K562 (cell line): ENCODE results near the gene JUP. TPM values are rescaled to one million over a fixed set of nuclear protein-coding genes. Genes with fewer than 3 reads are reported as not detected.

ENCODE experiments used
- ATAC-seq: fragments of 200-7000 bp; cut with Tn5 transposase; 3 replicates; pipeline ENCODE4 v1.9.1; 2020; ENCODE audit warnings: moderate library complexity
- BruUV-seq: library from RNA; stranded (reverse); fragments of 400-500 nt; replicated peaks from 2 replicates; lab custom pipeline; 2021; lab: Mats Ljungman, UMichigan
- CTCF ChIA-PET: fragments of 300-600 bp; formaldehyde crosslinking; extraction: SDS; loops from one replicate; lab custom pipeline; 2021; ENCODE audit warnings: low intra/inter-chr PET ratio; lab: Yijun Ruan, JAX
- POLR2A ChIA-PET: fragments of 300-600, 350-650 bp; sonication (Branson Sonifier 250); formaldehyde crosslinking; extraction: SDS; loops from one replicate; lab custom pipeline; 2021; ENCODE audit warnings: antibody characterized with exemption, inconsistent platforms; lab: Yijun Ruan, JAX
- DNase-seq, 4 experiments: peaks; one replicate each; pipeline versions ENCODE4 v3.0.0 to v3.0.0-alpha.2; 2011 to 2018; ENCODE audit warnings: low spot score in 3 of 4, mixed read lengths in 3 of 4; ENCODE audit errors: extremely low read depth in 1 of 4
- FAIRE-seq: peaks from 2 replicates; lab custom pipeline; 2011; peaks lifted over from hg19 to GRCh38; lab: Jason Lieb, UNC
- H2AFZ ChIP-seq: 2 replicates; pipeline ENCODE4 v1.6.0; 2011; ENCODE audit warnings: low read depth, low read length, control low read depth, inconsistent platforms
- H3K27ac ChIP-seq: fragments of 200-600 bp; 3 replicates; pipeline ENCODE4 v1.8.0; 2011; ENCODE audit warnings: low read depth, mild to moderate bottlenecking, control low read depth, inconsistent platforms, low read length, moderate library complexity, mixed read lengths; ENCODE audit errors: extremely low read depth
- H3K27me3 ChIP-seq, 2 experiments: fragments of 300-600 bp in 1 of 2; 2 replicates in 1 of 2; 3 replicates in 1 of 2; pipeline versions ENCODE4 v1.6.0 to v1.8.0; 2011; ENCODE audit warnings: inconsistent platforms in 2 of 2, low read length in 2 of 2, mild to moderate bottlenecking in 1 of 2, mixed read lengths in 1 of 2, moderate library complexity in 1 of 2; ENCODE audit not compliant: control insufficient read depth in 2 of 2, insufficient read depth in 2 of 2
- H3K36me3 ChIP-seq: fragments of 300-600 bp; 3 replicates; pipeline ENCODE4 v1.8.0; 2011; ENCODE audit warnings: mild to moderate bottlenecking, low read length, inconsistent platforms; ENCODE audit not compliant: control insufficient read depth, insufficient read depth
- H3K4me1 ChIP-seq, 2 experiments: fragments of 200-600 bp in 1 of 2; replicated peaks in 1 of 2; 2 replicates in 1 of 2; 3 replicates in 1 of 2; pipeline versions ENCODE4 v1.5.1 to v1.8.0; 2011; ENCODE audit warnings: inconsistent platforms in 2 of 2, low read length in 2 of 2, mild to moderate bottlenecking in 1 of 2, mixed read lengths in 1 of 2, moderate library complexity in 1 of 2; ENCODE audit not compliant: control insufficient read depth in 2 of 2, insufficient read depth in 2 of 2
- H3K4me2 ChIP-seq: 2 replicates; pipeline ENCODE4 v1.6.1; 2011; ENCODE audit warnings: low read length, control low read depth, inconsistent platforms, mixed read lengths; ENCODE audit not compliant: insufficient read depth
- H3K4me3 ChIP-seq: fragments of 200-600 bp; sonication (generic), shearing (Covaris generic); 2 replicates; pipeline ENCODE4 v1.5.1; 2016; ENCODE audit warnings: control low read depth, inconsistent platforms
- H3K79me2 ChIP-seq: fragments of 200-600 bp; 3 replicates; pipeline ENCODE4 v1.8.0; 2011; ENCODE audit warnings: low read length, inconsistent platforms; ENCODE audit not compliant: control insufficient read depth, insufficient read depth
- H3K9ac ChIP-seq, 2 experiments: 2 replicates each; pipeline versions ENCODE4 v1.6.0 to v1.6.1; 2011; ENCODE audit warnings: low read depth in 2 of 2, low read length in 2 of 2, control low read depth in 1 of 2, inconsistent platforms in 1 of 2, mild to moderate bottlenecking in 1 of 2, mixed read lengths in 1 of 2; ENCODE audit not compliant: insufficient read depth in 1 of 2
- H3K9me1 ChIP-seq: one replicate; pipeline ENCODE4 v1.6.0; 2011; ENCODE audit warnings: inconsistent platforms, mild to moderate bottlenecking, low read length, moderate library complexity; ENCODE audit not compliant: control insufficient read depth, insufficient read depth
- H3K9me3 ChIP-seq: replicated peaks from 2 replicates; pipeline ENCODE4 v1.5.1; 2011; ENCODE audit warnings: low read depth, low read length, inconsistent platforms; ENCODE audit not compliant: control insufficient read depth, insufficient read depth
- H4K20me1 ChIP-seq: replicated peaks from 2 replicates; pipeline ENCODE4 v1.6.1; 2011; ENCODE audit warnings: low read length, inconsistent platforms, mixed read lengths; ENCODE audit not compliant: control insufficient read depth, insufficient read depth
- ATF7 ChIP-seq: fragments of 450-650 bp; IDR thresholded peaks from 2 replicates; pipeline ENCODE4 v1.7.1; 2014; ENCODE audit warnings: mild to moderate bottlenecking, moderate library complexity
- EZH2 ChIP-seq: IDR thresholded peaks from 2 replicates; pipeline ENCODE4 v1.6.1; 2012; ENCODE audit warnings: low read depth, mild to moderate bottlenecking, inconsistent platforms, low read length, borderline replicate concordance
- FOXK2 ChIP-seq, 2 experiments: fragments of 450-650 bp; IDR thresholded peaks in 1 of 2; conservative IDR thresholded peaks in 1 of 2; 2 replicates each; pipeline ENCODE4 v1.6.1; 2016; ENCODE audit warnings: low read depth in 2 of 2, mild to moderate bottlenecking in 1 of 2
- MCM5 ChIP-seq: fragments of 450-650 bp; IDR thresholded peaks from 2 replicates; pipeline ENCODE4 v1.6.1; 2016; ENCODE audit warnings: low read depth
- NONO ChIP-seq, 2 experiments: fragments of 200-400 bp in 1 of 2; fragments of 450-650 bp in 1 of 2; formaldehyde crosslinking in 1 of 2; IDR thresholded peaks; 2 replicates each; pipeline ENCODE4 v1.6.1; 2017; ENCODE audit warnings: low read depth in 2 of 2, mild to moderate bottlenecking in 2 of 2, moderate library complexity in 2 of 2, low read length in 1 of 2
- NRF1 ChIP-seq, 2 experiments: fragments of 450-650 bp; IDR thresholded peaks in 1 of 2; conservative IDR thresholded peaks in 1 of 2; 2 replicates each; pipeline ENCODE4 v1.6.1; 2014; ENCODE audit warnings: mild to moderate bottlenecking in 2 of 2
- POLR2G ChIP-seq: fragments of 200-400 bp; formaldehyde crosslinking; IDR thresholded peaks from 2 replicates; pipeline ENCODE4 v1.6.1; 2017; ENCODE audit warnings: low read depth, mild to moderate bottlenecking, antibody characterized with exemption, low read length, moderate library complexity
- PRDM10 ChIP-seq: fragments of 450-650 bp; IDR thresholded peaks from 2 replicates; pipeline ENCODE4 v1.6.1; 2018; ENCODE audit not compliant: partially characterized antibody
- ZNF584 ChIP-seq: fragments of 200-800 bp; sonication (Bioruptor generic); IDR thresholded peaks from 2 replicates; pipeline ENCODE4 v1.6.1; 2016; ENCODE audit warnings: low read depth, mild to moderate bottlenecking, missing genetic modification characterization, missing compliant biosample characterization
- WGBS: fragments of 100-300 bp; shearing (Covaris generic); methylation state at CpG from one replicate; pipeline ENCODE4 v1.1.6; 2016; ENCODE audit warnings: low coverage, mixed read lengths; ENCODE audit not compliant: insufficient coverage; ENCODE audit errors: missing lambda C conversion rate; 5-methylcytosine and 5-hydroxymethylcytosine counted together
- in situ Hi-C: fragments of 300-500 bp; cut with MboI; formaldehyde crosslinking; loops from 4 replicates; pipeline ENCODE4 v1.15.0; 2018; ENCODE audit warnings: inconsistent platforms, mixed read lengths
- intact Hi-C: fragments of 100-400 bp; cut with micrococcal nuclease; formaldehyde crosslinking; loops from 2 replicates; pipeline ENCODE4 v1.14.2; 2022
- polyA plus RNA-seq, 8 experiments: library from polyadenylated mRNA; depleted of rRNA in 4 of 8; stranded (reverse) in 5 of 8; unstranded in 3 of 8; fragments of >200 nt; fragmentation: Nextera tagmentation in 2 of 8; fragmentation: Illumina TruSeq in 1 of 8; extraction: Ambion mirVana in 2 of 8; extraction: Trizol in 1 of 8; gene quantifications; 2 replicates each; pipeline versions ENCODE4 v1.2.1 to v1.2.3, GENCODE V29; 2011 to 2014; ENCODE audit warnings: inconsistent platforms in 1 of 8, missing spikeins in 1 of 8
- total RNA-seq, 7 experiments: library from RNA; depleted of rRNA in 6 of 7; stranded (reverse); fragments of >200 nt in 6 of 7; fragmentation: Illumina TruSeq in 2 of 7; extraction: Trizol in 2 of 7; gene quantifications; 2 replicates each; pipeline versions ENCODE4 v1.2.1 to v1.2.3, GENCODE V29; 2011 to 2021; ENCODE audit warnings: low replicate concordance in 1 of 7
- TF ChIP-seq, protein P1 (sequence below): IDR thresholded peaks from 3 replicates; pipeline ENCODE4 v1.6.1; 2011; ENCODE audit warnings: borderline replicate concordance, mild to moderate bottlenecking; ENCODE audit not compliant: insufficient read length, insufficient read depth

Gene JUP
- total and polyA plus RNA-seq, 9 of the 15 experiments (the other 6 are each of a cell fraction or from before 2014, with no cell fraction given): 6.4 to 177 (median 31.2) TPM

DNA sequence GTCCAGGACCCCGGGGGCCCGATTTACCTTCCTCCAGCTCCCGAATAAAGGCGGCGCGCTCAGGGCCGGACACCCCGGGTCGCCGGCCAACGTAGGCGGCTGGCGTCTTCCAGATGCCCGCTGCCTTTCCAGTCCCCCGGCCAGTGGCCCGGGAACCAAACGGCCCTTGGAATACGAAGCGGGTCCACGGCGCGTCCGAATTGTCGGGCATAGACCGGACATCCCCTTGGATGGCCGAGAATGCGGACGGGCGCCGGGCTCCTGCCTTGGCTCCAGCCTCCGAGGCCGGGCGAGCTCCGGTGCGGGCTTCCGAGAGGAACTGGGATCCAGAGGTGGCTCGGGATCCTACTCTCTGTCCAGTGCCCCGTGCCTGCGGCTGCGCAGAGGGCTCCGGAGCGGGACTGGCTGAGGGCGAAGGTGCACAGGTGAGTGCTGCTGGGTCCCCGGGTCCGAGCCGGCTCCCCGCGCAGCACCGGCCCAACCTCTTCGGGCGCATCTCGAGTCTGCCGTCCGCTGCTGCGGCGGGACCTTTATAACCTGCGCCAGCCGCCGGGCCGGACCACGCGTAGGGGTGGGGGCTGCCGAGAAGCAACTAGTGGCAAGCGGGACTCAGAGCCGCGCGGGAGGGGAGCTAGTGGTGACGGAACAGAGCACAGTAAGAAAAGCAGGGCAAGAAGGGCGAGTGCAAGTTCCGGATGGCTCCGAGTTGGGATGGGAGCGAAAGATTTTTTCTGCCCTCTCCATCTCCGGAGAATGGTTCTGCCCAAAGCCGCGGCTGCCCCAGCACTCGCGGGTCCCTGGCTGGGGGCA lies 52.2 kb downstream of the JUP start, which contains the start of gene HAP1:
HAP1 (minus strand) TSS at position 505 of the 810 bp plus-strand sequence; CDS start at position 496, 9 bp downstream.
- in situ Hi-C loops (loop anchor here (25.0 kb wide), 1 partner anchor 378 kb away; the partner anchor contains the start of genes DHX58, HSPB9 and KAT2A), intact Hi-C loops (no loop called here)
- ChIA-PET POLR2A (interaction anchor here (1.1 kb wide), 1 partner anchor 88 kb away, joined by 4 read pairs; no protein-coding TSS in a partner anchor), CTCF (no interaction called here)
- Histone ChIP-seq H3K27ac (no peak within 1 kb of the TSS), H3K4me1 (peaks cover 4 to 20% of the 10 kb centered on the region in 2 experiments; a peak in 4 of 5 replicates), H3K9me1 (no peaks in the 10 kb centered on the region), H4K20me1 (no peaks in the 10 kb centered on the region; the same call in 1 of the 2 replicates), H3K9ac (no peak within 1 kb of the TSS; a peak in 1 of 4 replicates), H3K36me3 (no peaks in the 10 kb centered on the region), H3K27me3 (peaks cover 35 to 55% of the 10 kb centered on the region in 2 experiments), H3K4me2 (no peak within 1 kb of the TSS), H2AFZ (no peak within 1 kb of the TSS), H3K9me3 (no peaks in the 10 kb centered on the region), H3K79me2 (no peaks in the 10 kb centered on the region), H3K4me3 (no peak within 1 kb of the TSS)
- FAIRE-seq (no peak), DNase-seq (no peak), ATAC-seq (no peak)
- BruUV-seq: no TSS peak
- TF ChIP-seq ZNF584 (CRISPR knock-in tag) (no peak), NONO (IDR thresholded peaks at IDR 0.05; ENCODE audit: low read depth in 2 of 2, low read length in 1 of 2) (peak in 1 of 2 experiments; percentile 68; a peak in 2 of 4 replicates), POLR2G (peak; percentile 43; the same call in 1 of the 2 replicates), NRF1 (conservative IDR thresholded peaks at IDR 0.05 in 1 of 2, IDR thresholded peaks at IDR 0.05 in 1 of 2) (peak; percentile 55 to 61), ATF7 (peak; percentile 78), FOXK2 (conservative IDR thresholded peaks at IDR 0.05 in 1 of 2, IDR thresholded peaks at IDR 0.05 in 1 of 2; ENCODE audit: low read depth in 2 of 2) (peak in 1 of 2 experiments; percentile 47; a peak in 1 of 4 replicates), EZH2 (no peak), MCM5 (no peak), PRDM10 (peak; percentile 97)
- TF ChIP-seq, protein P1, sequence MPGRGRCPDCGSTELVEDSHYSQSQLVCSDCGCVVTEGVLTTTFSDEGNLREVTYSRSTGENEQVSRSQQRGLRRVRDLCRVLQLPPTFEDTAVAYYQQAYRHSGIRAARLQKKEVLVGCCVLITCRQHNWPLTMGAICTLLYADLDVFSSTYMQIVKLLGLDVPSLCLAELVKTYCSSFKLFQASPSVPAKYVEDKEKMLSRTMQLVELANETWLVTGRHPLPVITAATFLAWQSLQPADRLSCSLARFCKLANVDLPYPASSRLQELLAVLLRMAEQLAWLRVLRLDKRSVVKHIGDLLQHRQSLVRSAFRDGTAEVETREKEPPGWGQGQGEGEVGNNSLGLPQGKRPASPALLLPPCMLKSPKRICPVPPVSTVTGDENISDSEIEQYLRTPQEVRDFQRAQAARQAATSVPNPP: no peak
- WGBS: 9% methylated on average over 55 of the region's 77 CpGs
